ENCODE measurements around the gene NPLOC4.

The NPLOC4 gene

GRCh38 chr17:81609541-81610311, 27.2 kb downstream of the NPLOC4 start:
- Histone ChIP-seq H3K79me2 (ENCODE audit: insufficient read depth, low read length) (peaks cover 20% of the 10 kb centered on the region; the same call in 1 of the 2 replicates), H4K20me1 (ENCODE audit: insufficient read depth, low read length, poor library complexity, severe bottlenecking) (no peaks in the 10 kb centered on the region), H3K27me3 (ENCODE audit: insufficient read depth, low read length, poor library complexity, severe bottlenecking) (no peaks in the 10 kb centered on the region), H2AFZ (ENCODE audit: low read length) (no peak overlapping the region), H3K9me3 (ENCODE audit: insufficient read depth, low read depth, low read length) (no peaks in the 10 kb centered on the region), H3K9ac (ENCODE audit: low read depth, low read length, poor library complexity, severe bottlenecking) (no peak overlapping the region), H3F3A (ENCODE audit: low read depth) (no peaks in the 10 kb centered on the region), H3K36me3 (ENCODE audit: insufficient read depth, low read length) (peaks cover 74% of the 10 kb centered on the region), H3K4me1 (ENCODE audit: insufficient read depth, low read length, poor library complexity, severe bottlenecking) (no peaks in the 10 kb centered on the region), H3K4me2 (ENCODE audit: low read depth, low read length, poor library complexity, severe bottlenecking) (no peak overlapping the region), H3K9me2 (replicated peaks; ENCODE audit: low read depth, low read length) (no peaks in the 10 kb centered on the region), H3K4me3 (ENCODE audit: low read length, poor library complexity, severe bottlenecking) (no peak overlapping the region)
- TF ChIP-seq CTCF (conservative IDR thresholded peaks at IDR 0.05; ENCODE audit: low read length) (no peak), EZH2phosphoT487 (IDR thresholded peaks at IDR 0.05; ENCODE audit: borderline replicate concordance) (no peak)

- H2AFZ ChIP-seq (ENCODE audit: low read length) = no peak overlapping the region
- H3K9ac ChIP-seq (ENCODE audit: low read depth, low read length, poor library complexity, severe bottlenecking) = no peak overlapping the region
- TF ChIP-seq CTCF (conservative IDR thresholded peaks at IDR 0.05; ENCODE audit: low read length) (no peak), EZH2phosphoT487 (IDR thresholded peaks at IDR 0.05; ENCODE audit: borderline replicate concordance) (no peak)
- no peaks in the 10 kb centered on the region for H3K4me1 ChIP-seq (ENCODE audit: insufficient read depth, low read length, poor library complexity, severe bottlenecking)
- no peaks in the 10 kb centered on the region for H4K20me1 ChIP-seq (ENCODE audit: insufficient read depth, low read length, poor library complexity, severe bottlenecking)
- H3K27me3 ChIP-seq (ENCODE audit: insufficient read depth, low read length, poor library complexity, severe bottlenecking) = no peaks in the 10 kb centered on the region
- H3F3A ChIP-seq (ENCODE audit: low read depth) = no peaks in the 10 kb centered on the region
- H3K79me2 ChIP-seq (ENCODE audit: insufficient read depth, low read length) = peaks cover 11% of the 10 kb centered on the region; the same call in 1 of the 2 replicates
- H3K36me3 ChIP-seq (ENCODE audit: insufficient read depth, low read length) = peaks cover 80% of the 10 kb centered on the region
- H3K4me3 ChIP-seq (ENCODE audit: low read length, poor library complexity, severe bottlenecking) = no peak overlapping the region
- H3K9me3 ChIP-seq (ENCODE audit: insufficient read depth, low read depth, low read length) = no peaks in the 10 kb centered on the region
- no peaks in the 10 kb centered on the region for H3K9me2 ChIP-seq (replicated peaks; ENCODE audit: low read depth, low read length)
- no peak overlapping the region for H3K4me2 ChIP-seq (ENCODE audit: low read depth, low read length, poor library complexity, severe bottlenecking)
Observed at GRCh38 chr17:81608605-81609004, 28.3 kb downstream of the NPLOC4 start.

GRCh38 chr17:81608082-81608481, 28.8 kb downstream of the NPLOC4 start:
- Histone ChIP-seq H3K79me2 (ENCODE audit: insufficient read depth, low read length) (0 out of 2 replicates have a peak, but pooled peaks cover 7% of the 10 kb centered on the region), H3K4me1 (ENCODE audit: insufficient read depth, low read length, poor library complexity, severe bottlenecking) (no peaks in the 10 kb centered on the region), H3K9me2 (replicated peaks; ENCODE audit: low read depth, low read length) (no peaks in the 10 kb centered on the region), H3K4me3 (ENCODE audit: low read length, poor library complexity, severe bottlenecking) (no peak overlapping the region), H3K36me3 (ENCODE audit: insufficient read depth, low read length) (peaks cover 81% of the 10 kb centered on the region), H3K27me3 (ENCODE audit: insufficient read depth, low read length, poor library complexity, severe bottlenecking) (no peaks in the 10 kb centered on the region), H3K4me2 (ENCODE audit: low read depth, low read length, poor library complexity, severe bottlenecking) (no peak overlapping the region), H2AFZ (ENCODE audit: low read length) (no peak overlapping the region), H3K9ac (ENCODE audit: low read depth, low read length, poor library complexity, severe bottlenecking) (no peak overlapping the region), H3K9me3 (ENCODE audit: insufficient read depth, low read depth, low read length) (no peaks in the 10 kb centered on the region), H4K20me1 (ENCODE audit: insufficient read depth, low read length, poor library complexity, severe bottlenecking) (no peaks in the 10 kb centered on the region), H3F3A (ENCODE audit: low read depth) (no peaks in the 10 kb centered on the region)
- no peak for TF ChIP-seq CTCF (conservative IDR thresholded peaks at IDR 0.05; ENCODE audit: low read length)
- TF ChIP-seq EZH2phosphoT487 (IDR thresholded peaks at IDR 0.05; ENCODE audit: borderline replicate concordance) = no peak

Data from Loucy (cell line).